HepG2 (cell line): Measurements from ENCODE around the gene DLX4. TPM values are rescaled to one million over a fixed set of nuclear protein-coding genes. Genes with fewer than 3 reads are reported as not detected.

Experiments
- ATF4 ChIP-seq, 2 experiments: fragments of 450-650 bp in 1 of 2; sonication (generic) in 1 of 2; formaldehyde crosslinking; IDR thresholded peaks; 2 replicates each; pipeline versions ENCODE4 v1.5.0 to v1.8.0; 2020 to 2022; ENCODE audit warnings: mild to moderate bottlenecking in 1 of 2, missing genetic modification reagents in 1 of 2
- BHLHE40 ChIP-seq: IDR thresholded peaks from 2 replicates; pipeline ENCODE4 v1.6.1; 2011; ENCODE audit warnings: low read length, improper control_type of control experiment
- FOXO4 ChIP-seq: sonication (generic); formaldehyde crosslinking; conservative IDR thresholded peaks from 2 replicates; pipeline ENCODE4 v1.8.1; 2023; ENCODE audit warnings: missing genetic modification reagents
- HNF4G ChIP-seq, 2 experiments: sonication (generic) in 1 of 2; formaldehyde crosslinking in 1 of 2; IDR thresholded peaks; 2 replicates each; pipeline versions ENCODE4 v1.4.0 to v1.6.1; 2011 to 2020; ENCODE audit warnings: borderline replicate concordance in 2 of 2, low read depth in 2 of 2, mild to moderate bottlenecking in 2 of 2, low read length in 1 of 2, missing genetic modification reagents in 1 of 2, moderate library complexity in 1 of 2
- IRF2 ChIP-seq: IDR thresholded peaks from 2 replicates; pipeline ENCODE4 v1.6.1; 2018; ENCODE audit warnings: missing genetic modification reagents, missing compliant biosample characterization
- MEIS1 ChIP-seq: sonication (generic); formaldehyde crosslinking; IDR thresholded peaks from 2 replicates; pipeline ENCODE4 v1.9.0; 2021; ENCODE audit warnings: mild to moderate bottlenecking, missing genetic modification reagents, moderate library complexity, borderline replicate concordance
- NR2C2 ChIP-seq: sonication (generic); formaldehyde crosslinking; IDR thresholded peaks from 2 replicates; pipeline ENCODE4 v1.4.0; 2020; ENCODE audit warnings: missing genetic modification reagents, mild to moderate bottlenecking, moderate library complexity, borderline replicate concordance
- PATZ1 ChIP-seq: sonication (generic); formaldehyde crosslinking; IDR thresholded peaks from 2 replicates; pipeline ENCODE4 v1.4.0; 2020; ENCODE audit warnings: missing genetic modification reagents
- PCBP1 ChIP-seq: fragments of 200-400 bp; formaldehyde crosslinking; IDR thresholded peaks from 2 replicates; pipeline ENCODE4 v1.6.1; 2017; ENCODE audit warnings: mild to moderate bottlenecking, low read depth, low read length, borderline replicate concordance
- SMAD9 ChIP-seq: sonication (generic); formaldehyde crosslinking; IDR thresholded peaks from 2 replicates; pipeline ENCODE4 v1.5.1; 2020; ENCODE audit warnings: mild to moderate bottlenecking, missing genetic modification reagents
- SOX13 ChIP-seq, 3 experiments: fragments of 450-650 bp in 1 of 3; sonication (generic) in 1 of 3; formaldehyde crosslinking in 1 of 3; IDR thresholded peaks in 2 of 3; conservative IDR thresholded peaks in 1 of 3; 2 replicates each; pipeline versions ENCODE4 v1.5.0 to v1.6.1; 2016 to 2020; ENCODE audit warnings: antibody characterized with exemption in 1 of 3, mild to moderate bottlenecking in 1 of 3, missing compliant biosample characterization in 1 of 3, missing genetic modification reagents in 1 of 3, moderate library complexity in 1 of 3
- TAF15 ChIP-seq: fragments of 200-400 bp; formaldehyde crosslinking; IDR thresholded peaks from one replicate; pipeline ENCODE4 v1.6.1; 2018; ENCODE audit warnings: mild to moderate bottlenecking, low read depth, low read length; ENCODE audit not compliant: poor library complexity, severe bottlenecking
- WIZ ChIP-seq: sonication (generic); formaldehyde crosslinking; IDR thresholded peaks from 2 replicates; pipeline ENCODE4 v1.5.1; 2020; ENCODE audit warnings: mild to moderate bottlenecking, missing genetic modification reagents
- ZFAT ChIP-seq: sonication (generic); formaldehyde crosslinking; conservative IDR thresholded peaks from 2 replicates; pipeline ENCODE4 v1.8.1; 2023; ENCODE audit warnings: missing genetic modification reagents, inconsistent platforms
- ZMYM4 ChIP-seq: sonication (generic); formaldehyde crosslinking; IDR thresholded peaks from 2 replicates; pipeline ENCODE4 v1.8.1; 2023; ENCODE audit warnings: mild to moderate bottlenecking, missing genetic modification reagents
- ZNF335 ChIP-seq: sonication (generic); formaldehyde crosslinking; IDR thresholded peaks from 2 replicates; pipeline ENCODE4 v1.4.0; 2020; ENCODE audit warnings: missing genetic modification reagents
- ZNF34 ChIP-seq: sonication (generic); formaldehyde crosslinking; IDR thresholded peaks from 2 replicates; pipeline ENCODE4 v1.4.0; 2020; ENCODE audit warnings: mild to moderate bottlenecking, missing genetic modification reagents, borderline replicate concordance
- ZNF891 ChIP-seq: sonication (generic); formaldehyde crosslinking; IDR thresholded peaks from 2 replicates; pipeline ENCODE4 v1.5.0; 2020; ENCODE audit warnings: mild to moderate bottlenecking, missing genetic modification reagents
- polyA plus RNA-seq, 8 experiments: library from polyadenylated mRNA; depleted of rRNA in 3 of 8; stranded (reverse) in 7 of 8; unstranded in 1 of 8; fragments of >200 nt; fragmentation: Illumina TruSeq in 4 of 8; extraction: Trizol in 4 of 8; gene quantifications; 2 replicates each; pipeline versions ENCODE4 v1.2.1 to v1.2.3, GENCODE V29; 2011 to 2016; ENCODE audit warnings: low read depth in 4 of 8, missing spikeins in 1 of 8, mixed read lengths in 1 of 8; ENCODE audit not compliant: insufficient read depth in 1 of 8
- total RNA-seq, 5 experiments: library from RNA; depleted of rRNA; stranded (reverse); fragments of >200 nt; fragmentation: Illumina TruSeq; extraction: Trizol; gene quantifications; 2 replicates each; pipeline ENCODE4 v1.2.3, GENCODE V29; 2016; ENCODE audit warnings: low read depth in 1 of 5
- TF ChIP-seq, protein P1 (sequence below): IDR thresholded peaks from 2 replicates; pipeline ENCODE4 v1.6.1; 2018; ENCODE audit warnings: missing genetic modification reagents
- TF ChIP-seq, protein P2 (sequence below): IDR thresholded peaks from 2 replicates; pipeline ENCODE4 v1.6.1; 2016; ENCODE audit warnings: mild to moderate bottlenecking

DLX4 gene
- total and polyA plus RNA-seq, 2 of the 13 experiments (the other 11 are each of a cell fraction or from before 2014, with no cell fraction given) = 0.55 to 2.3 TPM

DNA sequence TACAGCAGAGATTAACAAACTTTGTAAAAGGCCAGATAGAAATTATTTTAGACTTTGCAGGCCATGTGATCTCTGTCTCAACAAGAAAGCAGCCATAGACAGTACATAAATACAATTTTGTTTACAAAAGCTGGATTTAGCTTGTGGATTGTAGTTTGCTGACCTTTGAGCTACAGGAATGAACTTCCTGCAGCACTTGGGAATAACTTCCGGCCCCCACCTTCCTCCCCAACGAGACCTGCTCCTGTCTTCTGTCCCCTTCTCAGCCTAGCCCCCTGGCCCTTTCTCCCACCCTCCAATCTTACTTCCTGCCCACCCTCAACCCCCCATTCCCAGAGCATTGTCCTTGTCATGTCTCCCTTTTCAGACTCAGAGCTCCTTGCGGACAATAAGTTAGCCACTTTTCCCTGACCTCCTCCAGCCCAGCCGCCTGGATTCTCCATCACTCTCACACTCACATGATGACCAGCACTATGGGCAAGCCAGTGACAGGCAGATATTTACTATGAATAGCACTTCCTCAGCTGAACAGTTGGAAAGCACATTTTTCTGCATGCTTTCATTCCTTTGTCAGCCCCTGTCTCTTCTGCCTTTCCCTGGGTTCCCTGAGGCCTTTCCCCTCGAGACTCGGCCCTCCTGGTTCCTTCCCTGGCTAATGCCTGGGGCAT, 53.6 kb downstream of the DLX4 start (continued):
- no peak for TF ChIP-seq SOX13 (IDR thresholded peaks at IDR 0.05)
- no peak for TF ChIP-seq SOX13 (CRISPR knock-in tag; conservative IDR thresholded peaks at IDR 0.05 in 1 of 2, IDR thresholded peaks at IDR 0.05 in 1 of 2)
- TF ChIP-seq WIZ (CRISPR knock-in tag) = no peak
- TF ChIP-seq ATF4 (CRISPR knock-in tag; IDR thresholded peaks at IDR 0.05) = no peak
- no peak for TF ChIP-seq TAF15
- TF ChIP-seq IRF2 (CRISPR knock-in tag) = no peak
- no peak for TF ChIP-seq BHLHE40
- TF ChIP-seq ZNF891 (CRISPR knock-in tag) = no peak
- TF ChIP-seq PATZ1 (CRISPR knock-in tag) = peak; percentile 65
- peak; percentile 70 for TF ChIP-seq NR2C2 (CRISPR knock-in tag)
- TF ChIP-seq ZMYM4 (CRISPR knock-in tag) = no peak
- TF ChIP-seq SMAD9 (CRISPR knock-in tag) = no peak
- TF ChIP-seq HNF4G (IDR thresholded peaks at IDR 0.05; ENCODE audit: borderline replicate concordance, low read depth, low read length) = peak; percentile 30; the same call in 1 of the 2 replicates
- no peak for TF ChIP-seq HNF4G (CRISPR knock-in tag; IDR thresholded peaks at IDR 0.05; ENCODE audit: borderline replicate concordance, low read depth)
- no peak for TF ChIP-seq PCBP1
- TF ChIP-seq FOXO4 (CRISPR knock-in tag) = 0 out of 2 replicates have a peak, but pooled peaks have one; percentile 22
- TF ChIP-seq ZNF335 (CRISPR knock-in tag) = no peak
- no peak for TF ChIP-seq MEIS1 (CRISPR knock-in tag)
- no peak for TF ChIP-seq ZFAT (CRISPR knock-in tag)
- TF ChIP-seq, protein P1, sequence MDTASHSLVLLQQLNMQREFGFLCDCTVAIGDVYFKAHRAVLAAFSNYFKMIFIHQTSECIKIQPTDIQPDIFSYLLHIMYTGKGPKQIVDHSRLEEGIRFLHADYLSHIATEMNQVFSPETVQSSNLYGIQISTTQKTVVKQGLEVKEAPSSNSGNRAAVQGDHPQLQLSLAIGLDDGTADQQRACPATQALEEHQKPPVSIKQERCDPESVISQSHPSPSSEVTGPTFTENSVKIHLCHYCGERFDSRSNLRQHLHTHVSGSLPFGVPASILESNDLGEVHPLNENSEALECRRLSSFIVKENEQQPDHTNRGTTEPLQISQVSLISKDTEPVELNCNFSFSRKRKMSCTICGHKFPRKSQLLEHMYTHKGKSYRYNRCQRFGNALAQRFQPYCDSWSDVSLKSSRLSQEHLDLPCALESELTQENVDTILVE = no peak
- TF ChIP-seq, protein P2, sequence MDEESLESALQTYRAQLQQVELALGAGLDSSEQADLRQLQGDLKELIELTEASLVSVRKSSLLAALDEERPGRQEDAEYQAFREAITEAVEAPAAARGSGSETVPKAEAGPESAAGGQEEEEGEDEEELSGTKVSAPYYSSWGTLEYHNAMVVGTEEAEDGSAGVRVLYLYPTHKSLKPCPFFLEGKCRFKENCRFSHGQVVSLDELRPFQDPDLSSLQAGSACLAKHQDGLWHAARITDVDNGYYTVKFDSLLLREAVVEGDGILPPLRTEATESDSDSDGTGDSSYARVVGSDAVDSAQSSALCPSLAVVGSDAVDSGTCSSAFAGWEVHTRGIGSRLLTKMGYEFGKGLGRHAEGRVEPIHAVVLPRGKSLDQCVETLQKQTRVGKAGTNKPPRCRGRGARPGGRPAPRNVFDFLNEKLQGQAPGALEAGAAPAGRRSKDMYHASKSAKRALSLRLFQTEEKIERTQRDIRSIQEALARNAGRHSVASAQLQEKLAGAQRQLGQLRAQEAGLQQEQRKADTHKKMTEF (CRISPR knock-in tag) = no peak
- TF ChIP-seq ZNF34 = no peak
